HepG2 (cell line): ENCODE measurements around the gene RNF114. TPM values are rescaled to one million over a fixed set of nuclear protein-coding genes. Genes with fewer than 3 reads are reported as not detected.

Source experiments
- ATAC-seq: fragments of 200-7000 bp; cut with Tn5 transposase; 3 replicates; pipeline ENCODE4 v1.9.1; 2020; ENCODE audit warnings: mild to moderate bottlenecking, moderate library complexity
- BruUV-seq: library from RNA; stranded (reverse); fragments of 400-500 nt; replicated peaks from 2 replicates; lab custom pipeline; 2021; lab: Mats Ljungman, UMichigan
- CTCF ChIA-PET: fragments of 300-600 bp; formaldehyde crosslinking; extraction: SDS; loops from one replicate; lab custom pipeline; 2021; ENCODE audit warnings: low total read pairs, inconsistent platforms, low intra/inter-chr PET ratio; lab: Yijun Ruan, JAX
- POLR2A ChIA-PET: fragments of 350-600 bp; sonication (Branson Sonifier 250); formaldehyde crosslinking; loops from one replicate; lab custom pipeline; 2020; ENCODE audit warnings: antibody characterized with exemption, inconsistent platforms; lab: Yijun Ruan, JAX
- DNase-seq: peaks from one replicate; pipeline ENCODE4 v3.0.0-alpha.2; 2015; ENCODE audit warnings: low spot score
- FAIRE-seq: peaks from 3 replicates; lab custom pipeline; 2011; peaks lifted over from hg19 to GRCh38; lab: Jason Lieb, UNC
- H2AFZ ChIP-seq: one replicate; pipeline ENCODE4 v1.6.1; 2011; ENCODE audit warnings: low read length, inconsistent platforms
- H3K27ac ChIP-seq: fragments of 300-600 bp; 3 replicates; pipeline ENCODE4 v1.8.0; 2011; ENCODE audit warnings: mixed run types, mild to moderate bottlenecking, mixed read lengths, low read length, inconsistent platforms; ENCODE audit not compliant: insufficient read depth; ENCODE audit errors: extremely low read length
- H3K27me3 ChIP-seq, 2 experiments: fragments of 200-600 bp in 1 of 2; 2 replicates in 1 of 2; 3 replicates in 1 of 2; pipeline versions ENCODE4 v1.6.0 to v1.8.0; 2011; ENCODE audit warnings: low read length in 2 of 2, mild to moderate bottlenecking in 2 of 2, moderate library complexity in 2 of 2, inconsistent platforms in 1 of 2; ENCODE audit not compliant: insufficient read depth in 2 of 2, control insufficient read depth in 1 of 2
- H3K36me3 ChIP-seq, 2 experiments: fragments of 200-600 bp in 1 of 2; replicated peaks in 1 of 2; 2 replicates in 1 of 2; 3 replicates in 1 of 2; pipeline versions ENCODE4 v1.5.1 to v1.8.0; 2011; ENCODE audit warnings: low read length in 2 of 2, inconsistent platforms in 1 of 2; ENCODE audit not compliant: insufficient read depth in 2 of 2, control insufficient read depth in 1 of 2
- H3K4me1 ChIP-seq: 2 replicates; pipeline ENCODE4 v1.5.1; 2012; ENCODE audit warnings: low read length, inconsistent platforms; ENCODE audit not compliant: insufficient read depth
- H3K4me2 ChIP-seq: 2 replicates; pipeline ENCODE4 v1.6.0; 2011; ENCODE audit warnings: low read depth, low read length, inconsistent platforms
- H3K4me3 ChIP-seq, 3 experiments: fragments of 200-600 bp in 1 of 3; sonication (generic), shearing (Covaris generic) in 1 of 3; replicated peaks in 1 of 3; 2 replicates each; pipeline ENCODE4 v1.5.1; 2011 to 2016; ENCODE audit warnings: low read length in 3 of 3, inconsistent platforms in 2 of 3, low read depth in 2 of 3, mild to moderate bottlenecking in 2 of 3, control low read depth in 1 of 3, mixed read lengths in 1 of 3; ENCODE audit not compliant: insufficient read depth in 1 of 3
- H3K79me2 ChIP-seq: one replicate; pipeline ENCODE4 v1.6.1; 2011; ENCODE audit warnings: low read length, inconsistent platforms; ENCODE audit not compliant: insufficient read depth
- H3K9ac ChIP-seq: 2 replicates; pipeline ENCODE4 v1.6.0; 2011; ENCODE audit warnings: mild to moderate bottlenecking, low read depth, low read length, inconsistent platforms; ENCODE audit not compliant: insufficient read depth
- H3K9me3 ChIP-seq: 2 replicates; pipeline ENCODE4 v1.5.1; 2012; ENCODE audit warnings: mild to moderate bottlenecking, low read length
- H4K20me1 ChIP-seq: 2 replicates; pipeline ENCODE4 v1.6.0; 2011; ENCODE audit warnings: inconsistent platforms, mild to moderate bottlenecking, low read length, moderate library complexity; ENCODE audit not compliant: insufficient read depth
- ARID3A ChIP-seq: IDR thresholded peaks from 2 replicates; pipeline ENCODE4 v1.6.1; 2012; ENCODE audit warnings: low read depth, low read length, improper control_type of control experiment
- BORCS8-MEF2B ChIP-seq: sonication (generic); formaldehyde crosslinking; IDR thresholded peaks from 2 replicates; pipeline ENCODE4 v1.8.0; 2022; ENCODE audit warnings: mild to moderate bottlenecking, missing genetic modification reagents
- CEBPZ ChIP-seq: IDR thresholded peaks from 2 replicates; pipeline ENCODE4 v1.6.1; 2012; ENCODE audit warnings: low read length, improper control_type of control experiment
- ETS1 ChIP-seq: sonication (generic); formaldehyde crosslinking; IDR thresholded peaks from 2 replicates; pipeline ENCODE4 v1.4.0; 2020; ENCODE audit warnings: missing genetic modification reagents
- PITX1 ChIP-seq: sonication (generic); formaldehyde crosslinking; IDR thresholded peaks from 2 replicates; pipeline ENCODE4 v1.5.1; 2020; ENCODE audit warnings: mild to moderate bottlenecking, missing genetic modification reagents
- RNF219 ChIP-seq: sonication (generic); formaldehyde crosslinking; IDR thresholded peaks from 2 replicates; pipeline ENCODE4 v1.5.0; 2020; ENCODE audit warnings: mild to moderate bottlenecking, missing genetic modification reagents
- WIZ ChIP-seq: sonication (generic); formaldehyde crosslinking; IDR thresholded peaks from 2 replicates; pipeline ENCODE4 v1.5.1; 2020; ENCODE audit warnings: mild to moderate bottlenecking, missing genetic modification reagents
- ZBTB42 ChIP-seq: sonication (generic); formaldehyde crosslinking; IDR thresholded peaks from 2 replicates; pipeline ENCODE4 v1.5.0; 2020; ENCODE audit warnings: mild to moderate bottlenecking, missing genetic modification reagents
- ZNF432 ChIP-seq: sonication (generic); formaldehyde crosslinking; IDR thresholded peaks from 2 replicates; pipeline ENCODE4 v1.5.0; 2020; ENCODE audit warnings: missing genetic modification reagents, mild to moderate bottlenecking, borderline replicate concordance
- ZNF451 ChIP-seq: sonication (generic); formaldehyde crosslinking; IDR thresholded peaks from 2 replicates; pipeline ENCODE4 v1.5.0; 2020; ENCODE audit warnings: mild to moderate bottlenecking, missing genetic modification reagents
- ZNF501 ChIP-seq: sonication (generic); formaldehyde crosslinking; IDR thresholded peaks from 2 replicates; pipeline ENCODE4 v1.5.1; 2020; ENCODE audit warnings: mild to moderate bottlenecking, moderate library complexity, missing genetic modification reagents
- ZNF564 ChIP-seq: sonication (generic); formaldehyde crosslinking; IDR thresholded peaks from 2 replicates; pipeline ENCODE4 v1.8.1; 2023; ENCODE audit warnings: mild to moderate bottlenecking, missing genetic modification reagents
- WGBS: methylation state at CpG from one replicate; pipeline ENCODE4 v1.1.6; 2017; ENCODE audit warnings: low lambda C conversion rate; 5-methylcytosine and 5-hydroxymethylcytosine counted together
- in situ Hi-C: cut with HindIII; loops from 2 replicates; pipeline ENCODE4 v1.10.0; 2017; ENCODE audit warnings: low pct_unique_long_range_greater_than_20kb; ENCODE audit not compliant: extremely low pct_ligation_motif_present
- intact Hi-C: fragments of 100-400 bp; cut with micrococcal nuclease; formaldehyde crosslinking; loops from one replicate; pipeline ENCODE4 v1.10.0; 2022; ENCODE audit not compliant: unreplicated experiment
- polyA plus RNA-seq, 8 experiments: library from polyadenylated mRNA; depleted of rRNA in 3 of 8; stranded (reverse) in 7 of 8; unstranded in 1 of 8; fragments of >200 nt; fragmentation: Illumina TruSeq in 4 of 8; extraction: Trizol in 4 of 8; gene quantifications; 2 replicates each; pipeline versions ENCODE4 v1.2.1 to v1.2.3, GENCODE V29; 2011 to 2016; ENCODE audit warnings: low read depth in 4 of 8, missing spikeins in 1 of 8, mixed read lengths in 1 of 8; ENCODE audit not compliant: insufficient read depth in 1 of 8
- total RNA-seq, 5 experiments: library from RNA; depleted of rRNA; stranded (reverse); fragments of >200 nt; fragmentation: Illumina TruSeq; extraction: Trizol; gene quantifications; 2 replicates each; pipeline ENCODE4 v1.2.3, GENCODE V29; 2016; ENCODE audit warnings: low read depth in 1 of 5

The RNF114 gene
- total and polyA plus RNA-seq, 2 of the 13 experiments (the other 11 are each of a cell fraction or from before 2014, with no cell fraction given), result 119 to 126 TPM

- TF ChIP-seq ETS1 (CRISPR knock-in tag) (no peak), ARID3A (no peak), ZNF564 (CRISPR knock-in tag) (no peak)
Observed at GRCh38 chr20:49945306-49945700, 9.1 kb downstream of the RNF114 start (continued).

- Histone ChIP-seq H3K4me1 (peaks cover 79% of the 10 kb centered on the region), H3K9ac (no peak overlapping the region), H3K79me2 (peaks cover 44% of the 10 kb centered on the region), H3K4me2 (peak overlapping the region; percentile 43), H4K20me1 (peaks cover 18% of the 10 kb centered on the region), H3K9me3 (no peaks in the 10 kb centered on the region), H3K36me3 (peaks cover 41 to 86% of the 10 kb centered on the region in 2 experiments), H3K27ac (peak overlapping the region; percentile 66), H2AFZ (no peak overlapping the region), H3K27me3 (no peaks in the 10 kb centered on the region), H3K4me3 (peak overlapping the region in 1 of 3 experiments; percentile 4; a peak in 1 of 6 replicates)
- FAIRE-seq (peak; percentile 84), ATAC-seq (peak; percentile 75), DNase-seq (peak; percentile 64)
- CTCF ChIA-PET, result interaction anchor here (0.6 kb wide), 1 partner anchor 18 kb away, joined by 3 read pairs; no protein-coding TSS in a partner anchor
- WGBS, result 44% methylated on average over 10 of the region's 10 CpGs
- POLR2A ChIA-PET, result interaction anchor here (0.7 to 3.2 kb wide), 8 partner anchors 9 to 663 kb away, joined by 3 to 24 read pairs (median 4); partner anchors contain the start of genes RNF114 and SPATA2
- no TSS peak for BruUV-seq
- in situ Hi-C loops, result no loop called here
- intact Hi-C loops, result no loop called here
- TF ChIP-seq WIZ (CRISPR knock-in tag) (no peak), PITX1 (CRISPR knock-in tag) (peak; percentile 85), ZNF432 (no peak), ZBTB42 (CRISPR knock-in tag) (no peak), ZNF451 (no peak), BORCS8-MEF2B (CRISPR knock-in tag) (0 out of 2 replicates have a peak, but pooled peaks have one; percentile 39), CEBPZ (no peak), RNF219 (CRISPR knock-in tag) (no peak), ZNF501 (CRISPR knock-in tag) (peak; percentile 94)
Observed at GRCh38 chr20:49945701-49946477, 9.7 kb downstream of the RNF114 start.
